Activated T-helper 1 cell treated with anti-CD3 and anti-CD28 coated beads, Interleukin-2, amount 50 U/mL, for 16 hours (primary cell): ENCODE measurements around the gene LTC4S.
"Not testable (repeated sequence)": the region's sequence is repeated elsewhere in the genome, so short reads cannot be mapped to it uniquely, and the experiment has no call there.

ENCODE experiments used
- DNase-seq, 2 donors: peaks; one replicate each; pipeline ENCODE4 v3.0.0-alpha.2; 2020; ENCODE audit warnings: low read depth in 1 of 2, low spot score in 1 of 2

The LTC4S gene

GRCh38 chr5:179769271-179769670 is 24.5 kb upstream of the LTC4S start:
- DNase-seq: no peak

GRCh38 chr5:179769796-179770195 is 24.0 kb upstream of the LTC4S start:
- no peak for DNase-seq

- DNase-seq: no peak
These were observed 22.4 kb upstream of the LTC4S start for GRCh38 chr5:179771311-179771895.

GRCh38 chr5:179772351-179772750 is 21.4 kb upstream of the LTC4S start:
- no peak for DNase-seq

- no peak for DNase-seq
These were observed 20.1 kb upstream of the LTC4S start for GRCh38 chr5:179773686-179774040.

GRCh38 chr5:179774442-179774841 is 19.3 kb upstream of the LTC4S start:
- DNase-seq: no peak

- DNase-seq: no peak
These were observed 17.3 kb upstream of the LTC4S start for GRCh38 chr5:179776411-179776938.

GRCh38 chr5:179777456-179777855 is 16.3 kb upstream of the LTC4S start:
- DNase-seq: no peak

- DNase-seq: no peak
These were observed 15.9 kb upstream of the LTC4S start for GRCh38 chr5:179777909-179778308.

GRCh38 chr5:179778591-179778990 is 15.2 kb upstream of the LTC4S start:
- no peak for DNase-seq

- DNase-seq: no peak
These were observed 14.0 kb upstream of the LTC4S start for GRCh38 chr5:179779826-179780225.

GRCh38 chr5:179780362-179780761 is 13.4 kb upstream of the LTC4S start:
- DNase-seq: no peak

- DNase-seq: no peak
These were observed 11.9 kb upstream of the LTC4S start for GRCh38 chr5:179781846-179782245.

GRCh38 chr5:179783128-179783527 is 10.7 kb upstream of the LTC4S start:
- DNase-seq: no peak

- DNase-seq: no peak
These were observed 6.9 kb upstream of the LTC4S start for GRCh38 chr5:179786861-179787260.

- DNase-seq: no peak
These were observed 5.5 kb upstream of the LTC4S start for GRCh38 chr5:179788193-179788854.

GRCh38 chr5:179789278-179789677 is 4.5 kb upstream of the LTC4S start:
- DNase-seq: not testable (repeated sequence)

- DNase-seq: no peak
These were observed 1.7 kb upstream of the LTC4S start for GRCh38 chr5:179791881-179792611.

- no peak for DNase-seq
These were observed 946 bp upstream of the LTC4S start for GRCh38 chr5:179792612-179793467.

GRCh38 chr5:179794171-179794570 is 385 bp downstream of the LTC4S start:
- DNase-seq: no peak

GRCh38 chr5:179794575-179794974 is 789 bp downstream of the LTC4S start:
- DNase-seq: no peak
